HEK293T (cell line): ENCODE results near the gene PRKAR2A.

ENCODE experiments used
- ARNT ChIP-seq: fragments of 450-650 bp; IDR thresholded peaks from 2 replicates; pipeline ENCODE4 v1.6.1; 2017; ENCODE audit warnings: mild to moderate bottlenecking
- BHLHE40 ChIP-seq: fragments of 450-650 bp; IDR thresholded peaks from 2 replicates; pipeline ENCODE4 v1.6.1; 2016; ENCODE audit warnings: mild to moderate bottlenecking, moderate library complexity, borderline replicate concordance
- CTBP1 ChIP-seq: fragments of 450-650 bp; IDR thresholded peaks from 2 replicates; pipeline ENCODE4 v1.6.1; 2016; ENCODE audit warnings: borderline replicate concordance
- ELF4 ChIP-seq: fragments of 450-650 bp; IDR thresholded peaks from 2 replicates; pipeline ENCODE4 v1.6.1; 2017; ENCODE audit warnings: antibody characterized with exemption
- FOXA1 ChIP-seq: fragments of 450-650 bp; IDR thresholded peaks from 2 replicates; pipeline ENCODE4 v1.6.1; 2016; ENCODE audit warnings: mild to moderate bottlenecking
- FOXK2 ChIP-seq: fragments of 450-650 bp; IDR thresholded peaks from 2 replicates; pipeline ENCODE4 v1.6.1; 2016; ENCODE audit warnings: mild to moderate bottlenecking
- FOXM1 ChIP-seq: fragments of 450-650 bp; IDR thresholded peaks from 2 replicates; pipeline ENCODE4 v1.6.1; 2017; ENCODE audit warnings: mild to moderate bottlenecking, borderline replicate concordance
- L3MBTL2 ChIP-seq: fragments of 450-650 bp; conservative IDR thresholded peaks from 2 replicates; pipeline ENCODE4 v1.6.1; 2016; ENCODE audit warnings: mild to moderate bottlenecking
- LEF1 ChIP-seq: fragments of 450-650 bp; IDR thresholded peaks from 2 replicates; pipeline ENCODE4 v1.6.1; 2017; ENCODE audit warnings: mild to moderate bottlenecking, borderline replicate concordance
- NFRKB ChIP-seq: fragments of 450-650 bp; IDR thresholded peaks from 2 replicates; pipeline ENCODE4 v1.6.1; 2016; ENCODE audit warnings: mild to moderate bottlenecking, moderate library complexity
- SP1 ChIP-seq: fragments of 450-650 bp; IDR thresholded peaks from 2 replicates; pipeline ENCODE4 v1.6.1; 2017
- SUZ12 ChIP-seq: fragments of 450-650 bp; IDR thresholded peaks from 2 replicates; pipeline ENCODE4 v1.6.1; 2016; ENCODE audit warnings: mild to moderate bottlenecking
- TARDBP ChIP-seq: fragments of 450-650 bp; IDR thresholded peaks from 2 replicates; pipeline ENCODE4 v1.6.1; 2016
- TF ChIP-seq, protein P1 (sequence below): fragments of 450-650 bp; IDR thresholded peaks from 2 replicates; pipeline ENCODE4 v1.6.1; 2016

DNA sequence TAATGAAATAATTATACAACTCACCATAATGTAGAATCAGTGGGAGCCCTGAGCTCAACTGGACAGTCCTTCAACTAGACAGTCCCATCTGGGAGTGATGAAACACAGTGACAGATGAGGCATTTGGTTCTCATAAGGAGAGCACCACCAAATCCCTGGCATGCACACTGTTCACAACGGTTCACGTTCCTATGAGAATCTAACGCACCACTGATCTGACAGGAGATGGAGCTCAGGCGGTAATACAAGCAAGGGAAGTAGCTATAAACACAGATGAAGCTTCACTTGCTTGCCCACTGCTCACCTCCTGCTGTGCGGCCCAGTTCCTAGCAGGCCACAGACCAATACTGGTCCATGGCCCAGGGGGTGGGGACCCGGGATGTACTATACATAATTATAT lies 17.0 kb downstream of the PRKAR2A start:
- TF ChIP-seq FOXM1 (no peak), ELF4 (no peak), NFRKB (no peak), BHLHE40 (no peak), SUZ12 (no peak), SP1 (no peak), ARNT (no peak), TARDBP (no peak), L3MBTL2 (no peak), FOXK2 (no peak), LEF1 (no peak), FOXA1 (no peak), CTBP1 (no peak)
- TF ChIP-seq, protein P1, sequence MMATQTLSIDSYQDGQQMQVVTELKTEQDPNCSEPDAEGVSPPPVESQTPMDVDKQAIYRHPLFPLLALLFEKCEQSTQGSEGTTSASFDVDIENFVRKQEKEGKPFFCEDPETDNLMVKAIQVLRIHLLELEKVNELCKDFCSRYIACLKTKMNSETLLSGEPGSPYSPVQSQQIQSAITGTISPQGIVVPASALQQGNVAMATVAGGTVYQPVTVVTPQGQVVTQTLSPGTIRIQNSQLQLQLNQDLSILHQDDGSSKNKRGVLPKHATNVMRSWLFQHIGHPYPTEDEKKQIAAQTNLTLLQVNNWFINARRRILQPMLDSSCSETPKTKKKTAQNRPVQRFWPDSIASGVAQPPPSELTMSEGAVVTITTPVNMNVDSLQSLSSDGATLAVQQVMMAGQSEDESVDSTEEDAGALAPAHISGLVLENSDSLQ: no peak
